ENCODE measurements around the gene CORO2B. TPM values are rescaled to one million over a fixed set of nuclear protein-coding genes. Genes with fewer than 3 reads are reported as not detected.

Gene CORO2B
- total RNA-seq, 2 donors from 2014 or later = 1.0 to 4.0 TPM

- no peak overlapping the region for H3K4me3 ChIP-seq
- no peaks in the 10 kb centered on the region for H3K4me1 ChIP-seq
- ATAC-seq (no peak), DNase-seq (no peak)
- no peaks in the 10 kb centered on the region for H3K27me3 ChIP-seq
- 79 to 80% methylated on average over 3 of the region's 3 CpGs for WGBS, 2 donors
- no peak overlapping the region for H3K27ac ChIP-seq
- no peaks in the 10 kb centered on the region for H3K9me3 ChIP-seq
- no peak for TF ChIP-seq POLR2A (IDR thresholded peaks at IDR 0.05)
- no peak for TF ChIP-seq CTCF (IDR thresholded peaks at IDR 0.05)
- intact Hi-C loops (cut with DNase I) = no loop called here
- H3K36me3 ChIP-seq (replicated peaks in 1 of 2; ENCODE audit: insufficient read depth in 1 of 2, low read depth in 2 of 2) = no peaks in the 10 kb centered on the region
Measured at GRCh38 chr15:68592544-68592943, 13.8 kb downstream of the CORO2B start.

GRCh38 chr15:68593341-68593740 lies 14.5 kb downstream of the CORO2B start:
- Histone ChIP-seq H3K9me3 (no peaks in the 10 kb centered on the region), H3K4me1 (no peaks in the 10 kb centered on the region), H3K27ac (no peak overlapping the region), H3K27me3 (no peaks in the 10 kb centered on the region), H3K36me3 (replicated peaks in 1 of 2; ENCODE audit: insufficient read depth in 1 of 2, low read depth in 2 of 2) (no peaks in the 10 kb centered on the region), H3K4me3 (no peak overlapping the region)
- TF ChIP-seq POLR2A (IDR thresholded peaks at IDR 0.05) (no peak), CTCF (IDR thresholded peaks at IDR 0.05) (no peak)
- ATAC-seq (no peak), DNase-seq (no peak)
- intact Hi-C loops (cut with DNase I) = no loop called here
- WGBS, 2 donors = 36 to 41% methylated on average over 1 of the region's 1 CpG

DNA sequence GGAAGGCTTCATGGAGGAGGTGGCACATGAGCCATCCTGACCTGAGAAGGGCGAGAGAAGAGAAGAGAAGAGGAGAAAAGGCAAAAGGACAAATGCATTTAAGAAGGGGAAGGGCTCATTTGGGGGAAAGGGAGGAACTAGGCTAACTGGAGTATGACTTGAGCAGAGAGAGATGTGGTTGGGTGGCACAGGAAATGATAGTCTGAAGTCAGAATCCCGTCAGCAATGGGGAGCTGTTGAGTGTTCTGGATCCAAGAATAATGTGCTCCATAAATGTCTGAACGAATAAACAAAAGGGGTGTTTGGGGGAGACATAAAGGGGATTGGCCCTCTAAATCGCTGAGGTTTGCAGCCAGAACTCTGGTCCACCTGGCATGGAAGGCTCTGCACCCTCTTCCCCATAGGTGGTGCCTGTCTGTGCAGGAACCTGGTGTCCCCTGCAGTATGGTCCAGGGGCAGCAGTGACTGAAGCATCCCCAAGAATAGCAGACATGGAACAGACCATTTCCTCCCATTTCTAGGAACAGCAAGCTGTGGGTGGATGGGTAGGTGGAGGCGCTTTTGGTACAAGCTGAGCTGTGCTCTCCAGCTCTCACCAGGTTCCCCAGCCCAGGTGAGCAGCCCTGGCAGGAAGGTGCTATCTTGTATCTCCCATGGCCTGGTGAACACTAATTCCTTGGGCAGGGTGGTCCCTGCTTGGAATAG lies 15.2 kb downstream of the CORO2B start:
- Histone ChIP-seq H3K36me3 (replicated peaks in 1 of 2; ENCODE audit: insufficient read depth in 1 of 2, low read depth in 2 of 2) (no peaks in the 10 kb centered on the region), H3K27ac (no peak overlapping the region), H3K27me3 (no peaks in the 10 kb centered on the region), H3K4me3 (no peak overlapping the region), H3K9me3 (no peaks in the 10 kb centered on the region), H3K4me1 (no peaks in the 10 kb centered on the region)
- 67 to 72% methylated on average over 5 of the region's 5 CpGs for WGBS, 2 donors
- TF ChIP-seq POLR2A (IDR thresholded peaks at IDR 0.05) (no peak), CTCF (IDR thresholded peaks at IDR 0.05) (no peak)
- intact Hi-C loops (cut with DNase I) = no loop called here
- ATAC-seq (no peak), DNase-seq (no peak)

- TF ChIP-seq CTCF (IDR thresholded peaks at IDR 0.05) (no peak), POLR2A (IDR thresholded peaks at IDR 0.05) (no peak)
- intact Hi-C loops (cut with DNase I) = no loop called here
- DNase-seq (no peak), ATAC-seq (no peak)
- Histone ChIP-seq H3K4me1 (no peaks in the 10 kb centered on the region), H3K27me3 (no peaks in the 10 kb centered on the region), H3K27ac (no peak overlapping the region), H3K9me3 (no peaks in the 10 kb centered on the region), H3K4me3 (no peak overlapping the region), H3K36me3 (replicated peaks in 1 of 2; ENCODE audit: insufficient read depth in 1 of 2, low read depth in 2 of 2) (no peaks in the 10 kb centered on the region)
- 42 to 49% methylated on average over 6 of the region's 6 CpGs for WGBS, 2 donors
Measured at GRCh38 chr15:68594533-68595259, 15.9 kb downstream of the CORO2B start.

- H3K4me3 ChIP-seq = no peak overlapping the region
- no peak overlapping the region for H3K27ac ChIP-seq
- H3K36me3 ChIP-seq (replicated peaks in 1 of 2; ENCODE audit: insufficient read depth in 1 of 2, low read depth in 2 of 2) = no peaks in the 10 kb centered on the region
- intact Hi-C loops (cut with DNase I) = no loop called here
- no peaks in the 10 kb centered on the region for H3K9me3 ChIP-seq
- ATAC-seq = no peak
- DNase-seq = no peak
- TF ChIP-seq CTCF (IDR thresholded peaks at IDR 0.05) = no peak
- no peaks in the 10 kb centered on the region for H3K4me1 ChIP-seq
- 75 to 80% methylated on average over 3 of the region's 3 CpGs for WGBS, 2 donors
- no peaks in the 10 kb centered on the region for H3K27me3 ChIP-seq
Measured at GRCh38 chr15:68595260-68595564, 16.4 kb downstream of the CORO2B start.
